ENCODE results near the gene ZNF782. TPM values are rescaled to one million over a fixed set of nuclear protein-coding genes. Genes with fewer than 3 reads are reported as not detected.
"Not testable (repeated sequence)": the region's sequence is repeated elsewhere in the genome, so short reads cannot be mapped to it uniquely, and the experiment has no call there.

The ZNF782 gene
- total RNA-seq, 1 experiment from 2014 or later = 2.7 TPM

GRCh38 chr9:96854651-96855273 lies 448 bp upstream of the ZNF782 start:
- no peak for DNase-seq (ENCODE audit: low spot score)

DNA sequence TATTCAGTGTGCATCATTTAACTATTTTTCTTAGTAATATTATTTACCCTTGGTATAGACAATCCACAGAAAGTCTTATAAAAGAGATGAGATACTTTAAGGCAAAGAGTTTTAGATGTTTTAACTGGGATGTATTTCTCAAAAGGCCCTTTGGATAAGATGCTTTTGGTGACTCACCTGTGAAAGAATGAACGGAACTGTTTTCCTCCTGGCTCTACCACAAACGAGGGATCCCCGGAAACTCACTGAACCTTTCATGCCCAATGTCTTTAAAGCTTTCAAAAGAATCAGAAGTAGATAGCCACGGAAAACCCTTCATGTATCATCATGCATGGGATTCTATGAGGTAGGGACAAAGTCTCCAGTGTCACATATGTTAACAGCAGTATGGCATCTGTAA lies 1.6 kb downstream of the ZNF782 start:
- DNase-seq (ENCODE audit: low spot score) = no peak

DNA sequence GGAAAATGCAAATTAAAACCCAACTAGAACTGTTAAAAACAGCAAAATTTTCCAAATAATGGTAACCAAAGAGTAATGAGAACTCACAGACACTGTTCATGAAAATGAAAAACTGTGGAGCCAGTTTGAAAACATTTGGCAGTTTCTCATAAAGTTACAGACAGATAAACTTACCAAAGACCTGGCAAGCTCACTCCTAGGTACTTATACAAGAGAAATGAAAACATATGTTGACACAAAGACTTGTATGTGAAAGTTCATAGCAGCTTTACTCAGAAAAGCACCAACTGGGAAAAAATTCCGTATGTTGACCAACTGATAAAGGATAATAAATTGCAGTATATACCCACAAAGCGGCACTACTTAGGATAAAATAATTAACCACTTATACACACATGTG lies 10.3 kb downstream of the ZNF782 start:
- no peak for DNase-seq (ENCODE audit: low spot score)

DNA sequence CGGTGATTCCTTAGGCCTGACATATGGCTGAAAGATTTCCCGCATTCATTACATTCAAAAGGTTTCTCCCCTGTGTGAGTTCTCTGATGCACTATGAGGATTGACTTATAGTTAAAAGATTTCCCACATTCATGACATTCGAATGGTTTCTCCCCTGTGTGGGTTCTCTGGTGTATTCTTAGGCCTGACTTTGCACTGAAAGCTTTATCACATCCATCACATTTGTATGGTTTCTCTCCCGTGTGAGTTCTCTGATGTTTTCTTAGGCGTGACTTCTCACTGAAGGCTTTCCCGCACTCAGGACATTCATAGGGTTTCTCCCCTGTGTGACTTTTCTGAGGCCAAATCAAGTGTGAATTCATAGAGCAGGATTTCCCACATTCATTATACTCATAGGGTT lies 35.8 kb downstream of the ZNF782 start:
- no peak for DNase-seq (ENCODE audit: low spot score)

DNA sequence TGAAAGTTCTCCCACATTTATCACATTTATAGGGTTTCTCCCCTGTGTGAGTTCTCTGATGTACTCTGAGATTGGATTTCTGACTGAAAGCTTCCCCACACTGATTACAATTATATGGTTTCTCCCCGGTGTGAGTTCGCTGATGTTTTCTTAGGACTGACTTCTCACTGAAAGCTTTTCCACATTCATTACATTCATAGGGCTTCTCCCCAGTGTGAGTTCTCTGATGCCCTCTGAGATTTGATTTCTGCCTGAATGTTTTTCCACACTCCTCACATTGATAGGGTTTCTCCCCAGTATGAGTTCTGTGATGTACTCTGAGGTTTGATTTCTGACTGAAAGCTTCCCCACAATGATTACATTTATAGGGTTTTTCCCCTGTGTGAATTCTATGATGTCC lies 36.3 kb downstream of the ZNF782 start:
- no peak for DNase-seq (ENCODE audit: low spot score)

DNA sequence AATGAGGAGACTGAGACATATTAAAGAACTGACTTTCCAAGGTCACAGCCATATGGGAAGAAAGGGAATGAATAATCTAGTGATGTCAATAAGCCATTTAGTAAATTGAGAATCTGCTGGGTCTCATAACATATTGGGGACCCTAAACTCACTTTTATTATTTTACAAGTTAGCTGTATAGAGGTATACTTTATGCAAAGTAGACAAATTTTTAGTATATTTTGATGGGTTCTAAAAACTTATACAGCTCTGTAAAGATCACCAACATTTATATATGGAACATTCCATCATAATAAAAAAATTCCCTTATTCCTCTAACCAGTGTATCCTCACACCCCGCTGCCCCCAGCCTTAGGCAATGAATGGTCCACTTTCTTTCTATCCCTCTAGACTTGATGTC lies 40.7 kb downstream of the ZNF782 start:
- DNase-seq (ENCODE audit: low spot score) = no peak

DNA sequence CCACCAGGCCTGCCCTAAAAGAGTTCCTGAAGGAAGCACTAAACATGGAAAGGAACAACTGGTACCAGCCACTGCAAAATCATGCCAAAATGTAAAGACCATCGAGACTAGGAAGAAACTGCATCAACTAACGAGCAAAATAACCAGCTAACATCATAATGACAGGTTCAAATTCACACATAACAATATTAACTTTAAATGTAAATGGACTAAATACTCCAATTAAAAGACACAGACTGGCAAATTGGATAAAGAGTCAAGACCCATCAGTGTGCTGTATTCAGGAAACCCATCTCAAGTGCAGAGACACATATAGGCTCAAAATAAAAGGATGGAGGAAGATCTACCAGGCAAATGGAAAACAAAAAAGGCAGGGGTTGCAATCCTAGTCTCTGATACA lies 55.4 kb downstream of the ZNF782 start:
- DNase-seq (ENCODE audit: low spot score) = not testable (repeated sequence)

DNA sequence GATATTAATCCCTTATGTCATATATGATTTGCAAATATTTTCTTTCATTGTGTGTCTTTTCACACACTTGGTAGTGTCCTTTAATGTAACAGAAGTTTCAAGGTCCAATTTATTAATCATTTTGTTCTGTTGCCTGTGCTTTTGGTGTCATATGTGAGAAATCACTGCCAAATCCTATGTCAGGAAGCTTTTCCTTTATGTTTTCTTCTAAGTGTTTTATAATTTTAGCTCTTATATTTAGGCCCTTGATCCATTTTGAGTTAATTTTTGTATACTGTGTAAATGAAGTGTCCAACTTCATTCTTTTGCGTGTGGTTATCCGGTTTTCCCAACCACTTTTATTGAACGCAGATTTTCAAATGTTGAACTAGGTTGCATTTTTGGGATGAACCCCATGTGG lies 70.3 kb downstream of the ZNF782 start:
- DNase-seq (ENCODE audit: low spot score) = no peak

DNA sequence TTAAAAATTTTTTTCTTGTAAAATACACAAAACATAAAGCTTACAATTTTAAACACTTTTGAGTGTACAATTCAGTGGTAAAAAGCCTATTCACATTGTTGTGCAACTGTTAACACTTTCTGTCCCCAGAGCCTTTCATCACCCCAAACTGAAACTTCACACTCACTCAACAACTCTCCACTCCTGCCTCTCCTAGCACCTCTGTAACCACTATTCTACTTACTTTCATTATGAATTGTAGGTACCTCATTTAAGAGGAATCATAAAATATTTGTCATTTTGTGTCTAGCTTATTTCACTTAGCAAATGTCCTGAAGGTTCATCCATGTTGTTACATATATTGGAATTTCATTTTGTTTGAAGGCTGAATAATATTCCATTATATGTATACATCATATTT lies 72.1 kb downstream of the ZNF782 start:
- DNase-seq (ENCODE audit: low spot score) = no peak

DNA sequence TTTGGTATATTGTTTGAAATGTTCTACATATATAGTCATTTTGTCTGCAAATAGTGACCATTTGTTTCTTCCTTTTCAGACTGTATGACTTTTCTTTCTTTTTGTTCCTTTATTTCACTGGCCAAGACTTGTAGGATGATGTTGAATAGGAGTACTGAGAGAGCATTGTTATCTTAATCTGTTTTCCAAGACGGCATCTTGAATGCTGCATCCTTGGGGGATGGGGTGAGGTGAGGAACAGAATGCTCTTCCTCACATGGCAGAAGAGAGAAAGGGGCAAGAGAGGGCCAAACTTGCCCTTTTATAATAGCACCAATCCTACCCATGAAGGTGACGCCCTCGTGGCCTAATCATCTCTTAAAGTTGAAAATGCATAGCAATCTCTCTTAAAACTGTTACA lies 72.8 kb downstream of the ZNF782 start:
- no peak for DNase-seq (ENCODE audit: low spot score)

DNA sequence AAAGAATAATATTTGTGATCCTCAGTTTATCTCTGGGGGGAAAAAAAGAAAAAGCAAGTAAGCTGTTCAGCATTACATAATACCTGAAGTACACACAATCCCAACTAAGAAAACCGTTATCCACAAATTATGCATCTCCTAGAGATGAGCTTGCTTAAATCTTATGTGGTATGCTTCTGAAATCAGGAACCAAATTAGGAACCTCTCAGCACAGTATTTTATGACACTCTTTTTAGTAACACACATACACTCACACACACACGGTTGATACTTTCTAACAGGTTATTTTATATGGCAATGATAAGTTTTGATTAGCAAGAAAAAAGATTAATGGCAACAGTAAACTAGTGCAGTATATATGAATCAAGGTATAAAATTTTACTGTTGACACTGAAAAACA lies 75.2 kb downstream of the ZNF782 start:
- DNase-seq (ENCODE audit: low spot score) = no peak

DNA sequence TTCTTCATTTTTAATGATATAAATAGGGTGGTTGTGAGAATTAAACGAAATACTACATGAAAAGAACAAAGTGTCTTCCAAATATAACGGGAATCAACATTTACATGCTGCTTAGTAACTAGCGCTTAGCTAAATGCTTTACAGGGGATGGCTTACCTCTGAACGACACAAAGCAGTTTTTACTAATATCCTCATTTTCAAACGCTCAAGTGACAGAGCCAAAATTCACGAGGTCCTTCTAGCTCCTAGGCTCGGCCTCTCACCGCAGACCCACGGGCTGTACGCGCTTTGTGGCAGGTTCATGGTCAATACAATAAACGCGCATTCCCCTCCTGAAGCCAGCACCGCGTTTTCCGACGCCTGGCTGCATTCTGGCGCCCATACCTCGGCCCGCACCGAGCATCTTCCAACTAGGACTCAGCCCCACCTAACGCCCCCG lies 76.9 kb downstream of the ZNF782 start:
- no peak for DNase-seq (ENCODE audit: low spot score)

- DNase-seq (ENCODE audit: low spot score) = no peak
Measured at GRCh38 chr9:96771124-96771523, 83.2 kb downstream of the ZNF782 start.

- no peak for DNase-seq (ENCODE audit: low spot score)
Measured at GRCh38 chr9:96769989-96770388, 84.3 kb downstream of the ZNF782 start.

Other genes starting within 250 kb of the ZNF782 start
- gene CDC14B, start 234.7 kb downstream of the ZNF782 start, total RNA-seq (2014; rRNA removed; shearing (Covaris generic)) = 14.4 TPM in 2 replicates
- gene PRXL2C, start 199.2 kb downstream of the ZNF782 start, total RNA-seq (2014; rRNA removed; shearing (Covaris generic)) = 15.0 TPM in 2 replicates
- gene ZNF510, start 76.4 kb downstream of the ZNF782 start, total RNA-seq (2014; rRNA removed; shearing (Covaris generic)) = 5.8 and 6.8 TPM in 2 replicates
- not detected in 2 replicates for gene NUTM2G, start 74.3 kb upstream of the ZNF782 start, total RNA-seq (2014; rRNA removed; shearing (Covaris generic))
- 10.3 and 10.7 TPM in 2 replicates for gene CTSV, start 184.6 kb upstream of the ZNF782 start, total RNA-seq (2014; rRNA removed; shearing (Covaris generic))